Brain microvascular endothelial cell (primary cell): ENCODE measurements around the gene ALDOA.

ENCODE experiments used
- DNase-seq: peaks from one replicate; pipeline ENCODE4 v3.0.0-alpha.2; 2020
- H3K27ac ChIP-seq: fragments of 250-450 bp; sonication (Bioruptor Pico); 2 replicates; pipeline ENCODE4 v1.5.1; 2020; ENCODE audit warnings: mild to moderate bottlenecking, moderate library complexity
- H3K27me3 ChIP-seq: fragments of 250-450 bp; sonication (Bioruptor Pico); replicated peaks from 2 replicates; pipeline ENCODE4 v1.5.1; 2020; ENCODE audit warnings: mild to moderate bottlenecking
- H3K36me3 ChIP-seq: fragments of 250-450 bp; sonication (Bioruptor Pico); replicated peaks from 2 replicates; pipeline ENCODE4 v1.5.1; 2020; ENCODE audit warnings: mild to moderate bottlenecking
- H3K4me3 ChIP-seq: 2 replicates; pipeline ENCODE4 v1.5.1; 2011; ENCODE audit warnings: low read depth, mild to moderate bottlenecking, control low read depth, low read length, moderate library complexity
- CTCF ChIP-seq: IDR thresholded peaks from 2 replicates; pipeline ENCODE4 v1.5.1; 2011; ENCODE audit warnings: low read depth, mild to moderate bottlenecking, moderate library complexity, low read length, control low read depth, inconsistent platforms; ENCODE audit errors: missing control alignments
- in situ Hi-C: cut with HindIII; loops from 2 replicates; pipeline ENCODE4 v1.10.0; 2017; ENCODE audit warnings: low sequenced_read_pairs, low pct_ligation_motif_present

Gene ALDOA

GRCh38 chr16:30054959-30055553 is 10.5 kb upstream of the ALDOA start:
- H3K27me3 ChIP-seq: no peaks in the 10 kb centered on the region
- DNase-seq: no peak
- peak; percentile 78 for TF ChIP-seq CTCF
- in situ Hi-C loops: no loop called here
- H3K4me3 ChIP-seq: no peak overlapping the region
- no peak overlapping the region for H3K27ac ChIP-seq
- H3K36me3 ChIP-seq: peaks cover 6% of the 10 kb centered on the region

DNA sequence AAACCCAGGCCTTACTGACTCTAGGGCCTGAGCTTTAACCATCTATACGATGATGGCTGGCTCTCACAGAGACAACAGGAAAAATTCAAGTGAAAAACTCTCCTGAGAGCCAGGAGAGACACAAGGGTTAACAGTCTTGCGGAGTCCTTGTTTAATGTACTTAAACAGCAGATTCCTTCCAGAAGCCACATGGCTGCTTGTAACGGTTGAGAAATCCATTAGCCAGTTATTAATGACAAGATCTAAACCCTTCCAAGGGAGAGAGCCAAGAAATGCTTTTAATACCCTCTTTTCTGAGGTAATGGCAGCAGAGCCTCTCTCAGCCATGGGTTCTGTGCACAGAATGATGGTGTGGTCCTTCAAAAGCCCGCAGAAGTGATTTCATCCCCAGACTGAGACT is 5.2 kb upstream of the ALDOA start:
- no peak for TF ChIP-seq CTCF

GRCh38 chr16:30060836-30061554 is 4.6 kb upstream of the ALDOA start:
- Histone ChIP-seq H3K36me3 (peaks cover 10% of the 10 kb centered on the region), H3K27ac (no peak overlapping the region), H3K27me3 (no peaks in the 10 kb centered on the region), H3K4me3 (no peak overlapping the region)
- DNase-seq: no peak
- in situ Hi-C loops: no loop called here
- TF ChIP-seq CTCF: no peak

More for the DNA sequence above, 5.2 kb upstream of the ALDOA start:
- H3K4me3 ChIP-seq: no peak overlapping the region
- no peak for DNase-seq
- peaks cover 10% of the 10 kb centered on the region for H3K36me3 ChIP-seq
- in situ Hi-C loops: no loop called here
- no peaks in the 10 kb centered on the region for H3K27me3 ChIP-seq
- no peak overlapping the region for H3K27ac ChIP-seq

DNA sequence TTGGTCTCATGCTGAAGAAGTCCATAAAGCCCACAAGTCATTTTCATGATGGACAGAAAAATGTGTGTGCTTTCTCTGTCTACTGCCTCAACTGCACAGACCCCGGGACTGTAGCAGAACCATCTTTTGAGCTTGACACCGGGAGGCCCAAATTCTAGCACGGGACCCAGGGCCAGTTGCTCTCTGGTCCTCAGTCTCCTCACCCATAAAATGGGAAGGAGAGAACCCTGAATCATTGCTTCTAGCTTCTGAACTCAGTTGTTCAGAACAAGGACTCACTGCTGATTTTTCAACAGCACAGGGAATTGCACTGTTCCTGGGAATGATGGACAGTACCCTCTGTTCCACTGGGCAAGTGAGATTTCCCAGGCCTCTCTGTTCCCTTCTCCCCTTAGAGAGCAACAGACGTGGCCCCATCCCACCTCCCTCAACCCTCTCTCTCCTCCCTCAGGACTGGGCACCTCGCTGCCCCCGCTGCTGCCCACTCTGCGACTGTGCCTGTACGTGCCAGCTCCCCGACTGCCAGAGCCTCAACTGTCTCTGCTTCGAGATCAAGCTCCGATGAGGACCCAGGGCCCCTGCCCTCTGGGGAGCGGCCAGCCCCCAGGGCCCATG is 2.2 kb upstream of the ALDOA start:
- TF ChIP-seq CTCF: no peak
- H3K27me3 ChIP-seq: no peaks in the 10 kb centered on the region
- H3K27ac ChIP-seq: peak overlapping the region; percentile 95
- no peak for DNase-seq
- peak overlapping the region; percentile 64 for H3K4me3 ChIP-seq
- peaks cover 26% of the 10 kb centered on the region for H3K36me3 ChIP-seq
- in situ Hi-C loops: no loop called here

GRCh38 chr16:30063893-30064728 is 1.4 kb upstream of the ALDOA start:
- TF ChIP-seq CTCF: peak; percentile 28
- no peak for DNase-seq
- peak overlapping the region; percentile 64 for H3K4me3 ChIP-seq
- peaks cover 34% of the 10 kb centered on the region for H3K36me3 ChIP-seq
- in situ Hi-C loops: no loop called here
- peak overlapping the region; percentile 95 for H3K27ac ChIP-seq
- H3K27me3 ChIP-seq: no peaks in the 10 kb centered on the region
